ENCODE measurements around the gene SRSF12. TPM values are rescaled to one million over a fixed set of nuclear protein-coding genes. Genes with fewer than 3 reads are reported as not detected.

Gene SRSF12
- polyA plus RNA-seq, 4 donors, result 0.15 to 1.3 TPM; not detected in 2

- 68 to 86% (median 73%) methylated on average over 5 of the region's 5 CpGs for WGBS, 3 donors
- no peaks in the 10 kb centered on the region for H3K4me1 ChIP-seq (ENCODE audit: control insufficient read depth in 3 of 3, insufficient read depth in 2 of 3, low read depth in 1 of 3, low read length in 2 of 3)
These were observed 59.2 kb downstream of the SRSF12 start for GRCh38 chr6:89058627-89059026.

GRCh38 chr6:89057759-89058158, 60.1 kb downstream of the SRSF12 start:
- WGBS, 3 donors, result 85 to 94% (median 91%) methylated on average over 2 of the region's 2 CpGs
- no peak for FAIRE-seq
- peaks cover 0 to 2% (median 0%) of the 10 kb centered on the region in 3 donors for H3K27me3 ChIP-seq (ENCODE audit: control insufficient read depth in 3 of 3, insufficient read depth in 3 of 3, low read length in 3 of 3)
- no peak overlapping the region for H3K4me3 ChIP-seq (ENCODE audit: low read depth in 1 of 3, low read length in 3 of 3)
- H3K9me3 ChIP-seq (ENCODE audit: control insufficient read depth in 2 of 2, insufficient read depth in 1 of 2, low read depth in 1 of 2, low read length in 1 of 2), result peaks cover 0 to 3% of the 10 kb centered on the region in 2 donors
- no peaks in the 10 kb centered on the region for H3K4me1 ChIP-seq (ENCODE audit: control insufficient read depth in 3 of 3, insufficient read depth in 2 of 3, low read depth in 1 of 3, low read length in 2 of 3)
- no peak for DNase-seq
- no peaks in the 10 kb centered on the region for H3K36me3 ChIP-seq (ENCODE audit: control insufficient read depth in 3 of 3, insufficient read depth in 2 of 3, low read depth in 1 of 3, low read length in 3 of 3)
- no peak overlapping the region for H3K27ac ChIP-seq (ENCODE audit: low read depth in 1 of 3, low read length in 2 of 3)

More at GRCh38 chr6:89058627-89059026, 59.2 kb downstream of the SRSF12 start:
- FAIRE-seq (no peak), DNase-seq (no peak)
- H3K4me3 ChIP-seq (ENCODE audit: low read depth in 1 of 3, low read length in 3 of 3), result no peak overlapping the region
- H3K27ac ChIP-seq (ENCODE audit: low read depth in 1 of 3, low read length in 2 of 3), result no peak overlapping the region
- peaks cover 0 to 2% (median 0%) of the 10 kb centered on the region in 3 donors for H3K27me3 ChIP-seq (ENCODE audit: control insufficient read depth in 3 of 3, insufficient read depth in 3 of 3, low read length in 3 of 3)
- H3K36me3 ChIP-seq (ENCODE audit: control insufficient read depth in 3 of 3, insufficient read depth in 2 of 3, low read depth in 1 of 3, low read length in 3 of 3), result no peaks in the 10 kb centered on the region
- H3K9me3 ChIP-seq (ENCODE audit: control insufficient read depth in 2 of 2, insufficient read depth in 1 of 2, low read depth in 1 of 2, low read length in 1 of 2), result peaks cover 0 to 3% of the 10 kb centered on the region in 2 donors

GRCh38 chr6:89054208-89054607, 63.7 kb downstream of the SRSF12 start:
- no peaks in the 10 kb centered on the region for H3K4me1 ChIP-seq (ENCODE audit: control insufficient read depth in 3 of 3, insufficient read depth in 2 of 3, low read depth in 1 of 3, low read length in 2 of 3)
- DNase-seq (no peak), FAIRE-seq (no peak)
- no peak overlapping the region for H3K27ac ChIP-seq (ENCODE audit: low read depth in 1 of 3, low read length in 2 of 3)
- 87 to 90% (median 89%) methylated on average over 4 of the region's 4 CpGs for WGBS, 3 donors
- no peaks in the 10 kb centered on the region for H3K36me3 ChIP-seq (ENCODE audit: control insufficient read depth in 3 of 3, insufficient read depth in 2 of 3, low read depth in 1 of 3, low read length in 3 of 3)
- no peak overlapping the region for H3K4me3 ChIP-seq (ENCODE audit: low read depth in 1 of 3, low read length in 3 of 3)
- H3K27me3 ChIP-seq (ENCODE audit: control insufficient read depth in 3 of 3, insufficient read depth in 3 of 3, low read length in 3 of 3), result peaks cover 0 to 2% (median 0%) of the 10 kb centered on the region in 3 donors
- H3K9me3 ChIP-seq (ENCODE audit: control insufficient read depth in 2 of 2, insufficient read depth in 1 of 2, low read depth in 1 of 2, low read length in 1 of 2), result peaks cover 0 to 3% of the 10 kb centered on the region in 2 donors

- Histone ChIP-seq H3K27ac (ENCODE audit: low read depth in 1 of 3, low read length in 2 of 3) (no peak overlapping the region), H3K4me1 (ENCODE audit: control insufficient read depth in 3 of 3, insufficient read depth in 2 of 3, low read depth in 1 of 3, low read length in 2 of 3) (peaks cover 0 to 8% (median 3%) of the 10 kb centered on the region in 3 donors), H3K9me3 (ENCODE audit: control insufficient read depth in 2 of 2, insufficient read depth in 1 of 2, low read depth in 1 of 2, low read length in 1 of 2) (peaks cover 0 to 3% of the 10 kb centered on the region in 2 donors), H3K36me3 (ENCODE audit: control insufficient read depth in 3 of 3, insufficient read depth in 2 of 3, low read depth in 1 of 3, low read length in 3 of 3) (no peaks in the 10 kb centered on the region), H3K4me3 (ENCODE audit: low read depth in 1 of 3, low read length in 3 of 3) (no peak overlapping the region), H3K27me3 (ENCODE audit: control insufficient read depth in 3 of 3, insufficient read depth in 3 of 3, low read length in 3 of 3) (no peaks in the 10 kb centered on the region)
- FAIRE-seq (no peak), DNase-seq (no peak)
- 71 to 76% (median 74%) methylated on average over 3 of the region's 3 CpGs for WGBS, 3 donors
These were observed 66.2 kb downstream of the SRSF12 start for GRCh38 chr6:89051676-89052075.

GRCh38 chr6:89050697-89051096, 67.2 kb downstream of the SRSF12 start:
- no peak for FAIRE-seq
- DNase-seq, result no peak
- peaks cover 0 to 8% (median 3%) of the 10 kb centered on the region in 3 donors for H3K4me1 ChIP-seq (ENCODE audit: control insufficient read depth in 3 of 3, insufficient read depth in 2 of 3, low read depth in 1 of 3, low read length in 2 of 3)

GRCh38 chr6:89050155-89050554, 67.7 kb downstream of the SRSF12 start:
- no peak overlapping the region for H3K27ac ChIP-seq (ENCODE audit: low read depth in 1 of 3, low read length in 2 of 3)

More at GRCh38 chr6:89050697-89051096, 67.2 kb downstream of the SRSF12 start:
- Histone ChIP-seq H3K4me3 (ENCODE audit: low read depth in 1 of 3, low read length in 3 of 3) (no peak overlapping the region), H3K36me3 (ENCODE audit: control insufficient read depth in 3 of 3, insufficient read depth in 2 of 3, low read depth in 1 of 3, low read length in 3 of 3) (no peaks in the 10 kb centered on the region), H3K27ac (ENCODE audit: low read depth in 1 of 3, low read length in 2 of 3) (no peak overlapping the region), H3K9me3 (ENCODE audit: control insufficient read depth in 2 of 2, insufficient read depth in 1 of 2, low read depth in 1 of 2, low read length in 1 of 2) (no peaks in the 10 kb centered on the region), H3K27me3 (ENCODE audit: control insufficient read depth in 3 of 3, insufficient read depth in 3 of 3, low read length in 3 of 3) (no peaks in the 10 kb centered on the region)
- WGBS, 3 donors, result 72 to 84% (median 81%) methylated on average over 3 of the region's 3 CpGs

GRCh38 chr6:89048985-89049384, 68.9 kb downstream of the SRSF12 start:
- 80 to 97% (median 92%) methylated on average over 1 of the region's 1 CpG for WGBS, 3 donors
- FAIRE-seq, result no peak
- no peaks in the 10 kb centered on the region for H3K9me3 ChIP-seq (ENCODE audit: control insufficient read depth in 2 of 2, insufficient read depth in 1 of 2, low read depth in 1 of 2, low read length in 1 of 2)

More at GRCh38 chr6:89050155-89050554, 67.7 kb downstream of the SRSF12 start:
- H3K36me3 ChIP-seq (ENCODE audit: control insufficient read depth in 3 of 3, insufficient read depth in 2 of 3, low read depth in 1 of 3, low read length in 3 of 3), result no peaks in the 10 kb centered on the region
- H3K4me1 ChIP-seq (ENCODE audit: control insufficient read depth in 3 of 3, insufficient read depth in 2 of 3, low read depth in 1 of 3, low read length in 2 of 3), result peaks cover 0 to 8% (median 3%) of the 10 kb centered on the region in 3 donors
- FAIRE-seq (no peak), DNase-seq (no peak)
- 53 to 80% (median 71%) methylated on average over 3 of the region's 3 CpGs for WGBS, 3 donors
- no peaks in the 10 kb centered on the region for H3K9me3 ChIP-seq (ENCODE audit: control insufficient read depth in 2 of 2, insufficient read depth in 1 of 2, low read depth in 1 of 2, low read length in 1 of 2)
- no peak overlapping the region for H3K4me3 ChIP-seq (ENCODE audit: low read depth in 1 of 3, low read length in 3 of 3)
- H3K27me3 ChIP-seq (ENCODE audit: control insufficient read depth in 3 of 3, insufficient read depth in 3 of 3, low read length in 3 of 3), result no peaks in the 10 kb centered on the region

GRCh38 chr6:89048288-89048923, 69.5 kb downstream of the SRSF12 start:
- WGBS, 3 donors, result 73 to 86% (median 81%) methylated on average over 3 of the region's 3 CpGs
- Histone ChIP-seq H3K27me3 (ENCODE audit: control insufficient read depth in 3 of 3, insufficient read depth in 3 of 3, low read length in 3 of 3) (no peaks in the 10 kb centered on the region), H3K9me3 (ENCODE audit: control insufficient read depth in 2 of 2, insufficient read depth in 1 of 2, low read depth in 1 of 2, low read length in 1 of 2) (no peaks in the 10 kb centered on the region), H3K4me1 (ENCODE audit: control insufficient read depth in 3 of 3, insufficient read depth in 2 of 3, low read depth in 1 of 3, low read length in 2 of 3) (peaks cover 0 to 8% (median 3%) of the 10 kb centered on the region in 3 donors), H3K27ac (ENCODE audit: low read depth in 1 of 3, low read length in 2 of 3) (no peak overlapping the region), H3K4me3 (ENCODE audit: low read depth in 1 of 3, low read length in 3 of 3) (no peak overlapping the region), H3K36me3 (ENCODE audit: control insufficient read depth in 3 of 3, insufficient read depth in 2 of 3, low read depth in 1 of 3, low read length in 3 of 3) (no peaks in the 10 kb centered on the region)
- no peak for DNase-seq
- no peak for FAIRE-seq

More at GRCh38 chr6:89048985-89049384, 68.9 kb downstream of the SRSF12 start:
- Histone ChIP-seq H3K27me3 (ENCODE audit: control insufficient read depth in 3 of 3, insufficient read depth in 3 of 3, low read length in 3 of 3) (no peaks in the 10 kb centered on the region), H3K36me3 (ENCODE audit: control insufficient read depth in 3 of 3, insufficient read depth in 2 of 3, low read depth in 1 of 3, low read length in 3 of 3) (no peaks in the 10 kb centered on the region), H3K4me1 (ENCODE audit: control insufficient read depth in 3 of 3, insufficient read depth in 2 of 3, low read depth in 1 of 3, low read length in 2 of 3) (peaks cover 0 to 8% (median 3%) of the 10 kb centered on the region in 3 donors), H3K27ac (ENCODE audit: low read depth in 1 of 3, low read length in 2 of 3) (no peak overlapping the region), H3K4me3 (ENCODE audit: low read depth in 1 of 3, low read length in 3 of 3) (no peak overlapping the region)
- DNase-seq, result no peak
